ENCODE data around the gene ONECUT2. TPM values are rescaled to one million over a fixed set of nuclear protein-coding genes. Genes with fewer than 3 reads are reported as not detected.

Gene ONECUT2
- total RNA-seq, 1 experiment from 2014 or later, result not detected

- no peak overlapping the region for H3K4me3 ChIP-seq
- H3K27me3 ChIP-seq, result peaks cover 66% of the 10 kb centered on the region
- H3K36me3 ChIP-seq, result no peaks in the 10 kb centered on the region
- DNase-seq, result no peak
- H3K9me3 ChIP-seq, result no peaks in the 10 kb centered on the region; the same call in 1 of the 2 replicates
Observed at GRCh38 chr18:57438743-57439608, 3.8 kb downstream of the ONECUT2 start.

GRCh38 chr18:57439609-57439968 is 4.4 kb downstream of the ONECUT2 start:
- H3K36me3 ChIP-seq, result no peaks in the 10 kb centered on the region
- no peak for DNase-seq
- no peak overlapping the region for H3K4me3 ChIP-seq
- H3K27me3 ChIP-seq, result peaks cover 59% of the 10 kb centered on the region
- no peaks in the 10 kb centered on the region; the same call in 1 of the 2 replicates for H3K9me3 ChIP-seq

- DNase-seq, result no peak
- no peaks in the 10 kb centered on the region; the same call in 1 of the 2 replicates for H3K9me3 ChIP-seq
- H3K36me3 ChIP-seq, result no peaks in the 10 kb centered on the region
- no peak overlapping the region for H3K4me3 ChIP-seq
- H3K27me3 ChIP-seq, result peaks cover 57% of the 10 kb centered on the region
Observed at GRCh38 chr18:57439985-57440330, 4.8 kb downstream of the ONECUT2 start.

GRCh38 chr18:57440331-57441070 is 5.3 kb downstream of the ONECUT2 start:
- no peaks in the 10 kb centered on the region; the same call in 1 of the 2 replicates for H3K9me3 ChIP-seq
- no peak for DNase-seq
- H3K27me3 ChIP-seq, result peaks cover 57% of the 10 kb centered on the region
- H3K4me3 ChIP-seq, result no peak overlapping the region
- H3K36me3 ChIP-seq, result no peaks in the 10 kb centered on the region

- Histone ChIP-seq H3K27me3 (peaks cover 54% of the 10 kb centered on the region), H3K4me3 (peak overlapping the region; percentile 18; the same call in 1 of the 2 replicates), H3K9me3 (no peaks in the 10 kb centered on the region; the same call in 1 of the 2 replicates), H3K36me3 (no peaks in the 10 kb centered on the region)
- peak; percentile 64 for DNase-seq
Observed at GRCh38 chr18:57441071-57441794, 6.1 kb downstream of the ONECUT2 start.

GRCh38 chr18:57443247-57443646 is 8.1 kb downstream of the ONECUT2 start:
- Histone ChIP-seq H3K36me3 (no peaks in the 10 kb centered on the region), H3K4me3 (no peak overlapping the region), H3K27me3 (peaks cover 35% of the 10 kb centered on the region), H3K9me3 (no peaks in the 10 kb centered on the region)
- no peak for DNase-seq

- H3K27me3 ChIP-seq, result peaks cover 30% of the 10 kb centered on the region
- no peaks in the 10 kb centered on the region for H3K9me3 ChIP-seq
- no peak for DNase-seq
- no peaks in the 10 kb centered on the region for H3K36me3 ChIP-seq
- no peak overlapping the region for H3K4me3 ChIP-seq
Observed at GRCh38 chr18:57443702-57444101, 8.5 kb downstream of the ONECUT2 start.

- Histone ChIP-seq H3K36me3 (no peaks in the 10 kb centered on the region), H3K9me3 (no peaks in the 10 kb centered on the region), H3K4me3 (no peak overlapping the region), H3K27me3 (peaks cover 24% of the 10 kb centered on the region)
- no peak for DNase-seq
Observed at GRCh38 chr18:57444301-57444759, 9.2 kb downstream of the ONECUT2 start.

- no peaks in the 10 kb centered on the region for H3K9me3 ChIP-seq
- DNase-seq, result no peak
- no peak overlapping the region for H3K4me3 ChIP-seq
- H3K36me3 ChIP-seq, result no peaks in the 10 kb centered on the region
- peaks cover 10% of the 10 kb centered on the region for H3K27me3 ChIP-seq
Observed at GRCh38 chr18:57445488-57446319, 10.5 kb downstream of the ONECUT2 start.

- Histone ChIP-seq H3K36me3 (no peaks in the 10 kb centered on the region), H3K27me3 (peaks cover 4% of the 10 kb centered on the region), H3K9me3 (no peaks in the 10 kb centered on the region), H3K4me3 (no peak overlapping the region)
- no peak for DNase-seq
Observed at GRCh38 chr18:57446322-57446721, 11.1 kb downstream of the ONECUT2 start.

GRCh38 chr18:57447154-57447621 is 12.0 kb downstream of the ONECUT2 start:
- no peaks in the 10 kb centered on the region; the same call in 1 of the 2 replicates for H3K27me3 ChIP-seq
- no peaks in the 10 kb centered on the region for H3K36me3 ChIP-seq
- no peak overlapping the region for H3K4me3 ChIP-seq
- DNase-seq, result no peak
- H3K9me3 ChIP-seq, result no peaks in the 10 kb centered on the region

- H3K9me3 ChIP-seq, result no peaks in the 10 kb centered on the region
- H3K27me3 ChIP-seq, result no peaks in the 10 kb centered on the region; the same call in 1 of the 2 replicates
- no peak overlapping the region for H3K4me3 ChIP-seq
- H3K36me3 ChIP-seq, result no peaks in the 10 kb centered on the region
- no peak for DNase-seq
Observed at GRCh38 chr18:57455576-57456129, 20.5 kb downstream of the ONECUT2 start.

- no peaks in the 10 kb centered on the region for H3K9me3 ChIP-seq
- H3K27me3 ChIP-seq, result no peaks in the 10 kb centered on the region
- DNase-seq, result no peak
- no peak overlapping the region for H3K4me3 ChIP-seq
- no peaks in the 10 kb centered on the region for H3K36me3 ChIP-seq
Observed at GRCh38 chr18:57461652-57462269, 26.6 kb downstream of the ONECUT2 start.

- Histone ChIP-seq H3K9me3 (no peaks in the 10 kb centered on the region), H3K4me3 (no peak overlapping the region), H3K36me3 (no peaks in the 10 kb centered on the region), H3K27me3 (no peaks in the 10 kb centered on the region)
- DNase-seq, result peak; percentile 61
Observed at GRCh38 chr18:57466307-57466706, 31.1 kb downstream of the ONECUT2 start.

- Histone ChIP-seq H3K9me3 (no peaks in the 10 kb centered on the region), H3K4me3 (no peak overlapping the region), H3K27me3 (no peaks in the 10 kb centered on the region), H3K36me3 (no peaks in the 10 kb centered on the region)
- DNase-seq, result no peak
Observed at GRCh38 chr18:57466745-57467409, 31.7 kb downstream of the ONECUT2 start.
